Measurements from ENCODE around the gene CPNE5. TPM values are rescaled to one million over a fixed set of nuclear protein-coding genes. Genes with fewer than 3 reads are reported as not detected.

CPNE5 gene
- total and polyA plus RNA-seq, 4 donors, result 0.93 to 5.2 (median 3.8) TPM

GRCh38 chr6:36834576-36835341 lies 4.5 kb downstream of the CPNE5 start:
- no peak overlapping the region for H3K9ac ChIP-seq (ENCODE audit: insufficient read depth in 1 of 2, low read length in 2 of 2)
- no peaks in the 10 kb centered on the region for H3K36me3 ChIP-seq (ENCODE audit: control insufficient read depth in 4 of 4, insufficient read depth in 4 of 4, low read length in 4 of 4)
- no peak for TF ChIP-seq CTCF (IDR thresholded peaks at IDR 0.05; ENCODE audit: control extremely low read depth, extremely low read depth)
- ATAC-seq (ENCODE audit: insufficient read depth, low FRiP score) (no peak), DNase-seq (no peak)
- H3K27me3 ChIP-seq (ENCODE audit: control insufficient read depth in 3 of 3, insufficient read depth in 3 of 3, low read length in 2 of 3), result peaks cover 0 to 17% (median 0%) of the 10 kb centered on the region in 3 donors
- no peak overlapping the region for H3K4me3 ChIP-seq
- no peak overlapping the region for H3K27ac ChIP-seq (ENCODE audit: low read depth in 1 of 2, low read length in 1 of 2)
- 60 to 74% methylated on average over 17 of the region's 17 CpGs for WGBS, 2 donors
- H3K4me1 ChIP-seq (ENCODE audit: control insufficient read depth in 5 of 5, insufficient read depth in 5 of 5, low read length in 5 of 5), result peaks cover 0 to 16% (median 5%) of the 10 kb centered on the region in 5 donors
- no peaks in the 10 kb centered on the region for H3K9me3 ChIP-seq (ENCODE audit: control insufficient read depth in 4 of 4, insufficient read depth in 3 of 4, low read length in 3 of 4)

- Histone ChIP-seq H3K36me3 (ENCODE audit: control insufficient read depth in 4 of 4, insufficient read depth in 4 of 4, low read length in 4 of 4) (no peaks in the 10 kb centered on the region), H3K4me1 (ENCODE audit: control insufficient read depth in 5 of 5, insufficient read depth in 5 of 5, low read length in 5 of 5) (peaks cover 0 to 10% (median 5%) of the 10 kb centered on the region in 5 donors), H3K4me3 (no peak overlapping the region), H3K27me3 (ENCODE audit: control insufficient read depth in 3 of 3, insufficient read depth in 3 of 3, low read length in 2 of 3) (peaks cover 0 to 8% (median 0%) of the 10 kb centered on the region in 3 donors), H3K27ac (ENCODE audit: low read depth in 1 of 2, low read length in 1 of 2) (no peak overlapping the region), H3K9me3 (ENCODE audit: control insufficient read depth in 4 of 4, insufficient read depth in 3 of 4, low read length in 3 of 4) (no peaks in the 10 kb centered on the region), H3K9ac (ENCODE audit: insufficient read depth in 1 of 2, low read length in 2 of 2) (no peak overlapping the region)
- WGBS, 2 donors, result 95 to 98% methylated on average over 7 of the region's 7 CpGs
- no peak for TF ChIP-seq CTCF (IDR thresholded peaks at IDR 0.05; ENCODE audit: control extremely low read depth, extremely low read depth)
- DNase-seq (no peak), ATAC-seq (ENCODE audit: insufficient read depth, low FRiP score) (no peak)
Measured at GRCh38 chr6:36833182-36833789, 6.0 kb downstream of the CPNE5 start.

- 95 to 98% methylated on average over 5 of the region's 5 CpGs for WGBS, 2 donors
- no peak for TF ChIP-seq CTCF (IDR thresholded peaks at IDR 0.05; ENCODE audit: control extremely low read depth, extremely low read depth)
Measured at GRCh38 chr6:36832313-36832712, 6.9 kb downstream of the CPNE5 start.

More at GRCh38 chr6:36832313-36832712, 6.9 kb downstream of the CPNE5 start:
- H3K4me1 ChIP-seq (ENCODE audit: control insufficient read depth in 5 of 5, insufficient read depth in 5 of 5, low read length in 5 of 5), result peaks cover under 1 to 17% (median 10%) of the 10 kb centered on the region in 5 donors
- H3K36me3 ChIP-seq (ENCODE audit: control insufficient read depth in 4 of 4, insufficient read depth in 4 of 4, low read length in 4 of 4), result no peaks in the 10 kb centered on the region
- H3K27me3 ChIP-seq (ENCODE audit: control insufficient read depth in 3 of 3, insufficient read depth in 3 of 3, low read length in 2 of 3), result peaks cover 0 to 5% (median 0%) of the 10 kb centered on the region in 3 donors
- H3K9me3 ChIP-seq (ENCODE audit: control insufficient read depth in 4 of 4, insufficient read depth in 3 of 4, low read length in 3 of 4), result no peaks in the 10 kb centered on the region
- no peak overlapping the region for H3K9ac ChIP-seq (ENCODE audit: insufficient read depth in 1 of 2, low read length in 2 of 2)
- DNase-seq, result no peak
- H3K4me3 ChIP-seq, result no peak overlapping the region
- no peak for ATAC-seq (ENCODE audit: insufficient read depth, low FRiP score)
- no peak overlapping the region for H3K27ac ChIP-seq (ENCODE audit: low read depth in 1 of 2, low read length in 1 of 2)

Measured in lung (tissue), 12 donors.